ENCODE results near the gene DUT. TPM values are rescaled to one million over a fixed set of nuclear protein-coding genes. Genes with fewer than 3 reads are reported as not detected.

The DUT gene
- total RNA-seq, 1 donor: 45.3 TPM

DNA sequence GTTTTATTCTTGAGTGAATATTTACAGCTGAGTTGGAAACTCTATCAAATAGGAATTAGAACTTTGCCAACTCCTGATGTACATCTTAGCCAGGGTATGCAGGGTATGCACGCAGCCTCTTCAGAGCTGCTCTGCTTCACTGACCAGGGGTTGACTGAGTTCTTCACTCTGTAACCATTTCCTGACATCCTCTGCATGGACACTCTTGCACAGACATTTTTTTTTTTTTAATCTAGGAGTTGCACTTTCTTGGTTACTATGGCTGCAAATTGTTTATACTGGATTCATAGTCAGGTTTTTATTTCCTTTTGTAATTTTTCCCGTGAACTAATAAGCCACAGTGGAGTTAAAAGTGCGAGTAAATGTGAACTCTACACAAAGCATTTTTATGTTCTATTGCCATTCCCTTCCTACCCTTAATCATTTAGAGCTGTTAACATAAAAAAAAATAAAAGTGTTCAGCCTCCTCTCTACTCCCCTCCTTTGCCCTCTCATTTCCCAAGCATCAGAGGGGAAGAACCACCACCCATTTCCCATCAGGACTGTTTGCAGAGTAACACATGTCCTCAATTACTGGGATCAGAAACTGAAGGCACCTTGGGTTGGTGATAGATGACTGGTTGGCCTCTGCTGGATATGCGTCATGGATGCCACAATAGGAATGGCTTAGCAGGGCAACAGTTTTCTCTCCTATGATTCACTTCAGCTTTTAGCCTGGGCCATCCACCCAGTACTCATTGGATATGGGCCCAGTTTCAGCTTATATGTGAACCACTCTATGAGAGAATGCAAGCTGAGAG lies 54.0 kb downstream of the DUT start:
- no peak for TF ChIP-seq CTCF (IDR thresholded peaks at IDR 0.05; ENCODE audit: insufficient read depth, low read depth, low read length)
- DNase-seq (ENCODE audit: low read depth): peak; percentile 50
- no peak overlapping the region for H3K4me3 ChIP-seq (ENCODE audit: low read depth, low read length)

GRCh38 chr15:48388016-48388851 lies 57.0 kb downstream of the DUT start:
- no peak overlapping the region for H3K4me3 ChIP-seq (ENCODE audit: low read depth, low read length)
- DNase-seq (ENCODE audit: low read depth): no peak
- no peak for TF ChIP-seq CTCF (IDR thresholded peaks at IDR 0.05; ENCODE audit: insufficient read depth, low read depth, low read length)

DNA sequence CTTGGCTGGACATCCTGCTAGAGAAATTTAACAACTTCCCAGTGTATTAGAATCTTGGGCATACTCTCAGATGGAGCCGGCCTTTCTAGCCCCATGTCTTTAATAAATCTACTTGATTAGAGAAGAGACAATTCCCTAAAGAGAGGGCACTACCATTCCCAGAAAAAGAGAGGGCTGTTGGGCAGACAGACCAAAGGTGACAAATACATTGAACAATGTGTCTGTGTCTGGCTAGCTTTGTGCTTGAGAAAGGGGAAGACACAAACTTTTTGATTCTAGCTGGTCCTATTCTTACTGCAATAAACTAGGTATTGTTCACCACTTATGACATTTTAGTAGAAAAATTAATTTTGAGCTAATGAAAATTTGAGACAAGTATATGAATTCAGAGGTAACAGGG lies 57.7 kb downstream of the DUT start:
- no peak overlapping the region for H3K4me3 ChIP-seq (ENCODE audit: low read depth, low read length)
- no peak for TF ChIP-seq CTCF (IDR thresholded peaks at IDR 0.05; ENCODE audit: insufficient read depth, low read depth, low read length)
- DNase-seq (ENCODE audit: low read depth): no peak

GRCh38 chr15:48389691-48390143 lies 58.5 kb downstream of the DUT start:
- H3K4me3 ChIP-seq (ENCODE audit: low read depth, low read length): no peak overlapping the region
- no peak for TF ChIP-seq CTCF (IDR thresholded peaks at IDR 0.05; ENCODE audit: insufficient read depth, low read depth, low read length)
- DNase-seq (ENCODE audit: low read depth): no peak

DNA sequence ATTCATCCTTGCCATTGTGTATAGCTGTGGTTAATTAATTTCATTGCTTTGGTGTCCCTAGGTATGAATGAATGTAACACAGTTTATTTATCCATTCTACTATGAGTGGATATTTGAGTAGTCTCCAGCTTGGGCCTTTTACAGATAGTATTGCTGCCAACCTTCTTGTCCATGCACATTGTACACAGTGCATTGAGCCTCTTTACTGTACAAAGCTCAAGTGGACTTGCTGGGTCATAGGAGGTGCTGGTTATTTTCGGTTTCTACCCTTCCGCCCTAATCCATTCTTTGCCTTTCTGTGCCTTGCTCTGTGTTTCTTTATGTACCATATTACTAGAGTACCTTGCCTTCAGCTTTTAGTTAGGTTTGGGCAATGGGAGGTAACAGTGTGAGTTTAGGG lies 60.7 kb downstream of the DUT start:
- no peak overlapping the region for H3K4me3 ChIP-seq (ENCODE audit: low read depth, low read length)
- no peak for TF ChIP-seq CTCF (IDR thresholded peaks at IDR 0.05; ENCODE audit: insufficient read depth, low read depth, low read length)
- no peak for DNase-seq (ENCODE audit: low read depth)

DNA sequence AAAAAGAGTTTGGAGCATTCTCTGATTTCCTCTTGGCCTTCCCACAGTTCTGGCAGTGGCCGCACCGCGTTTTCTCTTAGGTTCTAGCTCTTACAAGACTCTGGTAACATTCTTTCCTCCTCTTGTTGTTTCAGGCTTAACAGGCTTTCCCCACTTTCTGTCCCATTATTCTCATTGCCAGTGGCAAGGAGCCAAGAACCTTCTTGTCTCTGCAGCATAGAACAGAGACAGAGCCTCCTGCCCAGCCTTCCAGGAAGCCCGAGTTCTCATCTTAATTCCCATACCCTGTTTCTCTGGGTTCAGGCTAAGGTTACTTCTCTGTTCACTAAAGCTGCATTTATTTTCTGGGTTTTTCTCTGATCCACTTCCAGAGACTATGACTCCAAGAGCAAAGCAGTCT lies 61.1 kb downstream of the DUT start:
- no peak for TF ChIP-seq CTCF (IDR thresholded peaks at IDR 0.05; ENCODE audit: insufficient read depth, low read depth, low read length)

More for the DNA sequence above, 61.1 kb downstream of the DUT start:
- no peak overlapping the region for H3K4me3 ChIP-seq (ENCODE audit: low read depth, low read length)
- DNase-seq (ENCODE audit: low read depth): no peak

Small RNA genes lying within 50 kb of the gene (small RNA-seq; reads per million reads assigned to genes)
- gene RF00019: not detected

Other genes with a start within 250 kb of the DUT start
- gene SLC24A5, start 210.4 kb upstream of the DUT start, total RNA-seq: not detected in 2 replicates
- 3.5 and 6.9 TPM in 2 replicates for gene MYEF2, start 153.1 kb upstream of the DUT start, total RNA-seq
- not detected in 2 replicates for gene CTXN2, start 139.8 kb upstream of the DUT start, total RNA-seq
- not detected in 2 replicates for gene SLC12A1, start 125.1 kb upstream of the DUT start, total RNA-seq

Data from fibroblast of villous mesenchyme (primary cell).